Prostate gland (tissue), 2 donors: Measurements from ENCODE around the gene CALML3. TPM values are rescaled to one million over a fixed set of nuclear protein-coding genes. Genes with fewer than 3 reads are reported as not detected.
A peak's percentile ranks its signal among the peaks of the same experiment; 100 is the strongest.

Source experiments
- DNase-seq: peaks from one replicate; pipeline ENCODE4 v3.0.0-alpha.2; 2019; ENCODE audit warnings: low spot score
- H3K27ac ChIP-seq, 2 donors: fragments of 200-600 bp; sonication (generic); 2 replicates each; pipeline ENCODE4 v1.5.1; 2017 to 2019
- H3K27me3 ChIP-seq: fragments of 200-600 bp; sonication (generic); replicated peaks from 2 replicates; pipeline ENCODE4 v1.5.1; 2019; ENCODE audit not compliant: insufficient read depth
- H3K36me3 ChIP-seq, 2 donors: fragments of 200-600 bp; sonication (generic); 1 replicate in 1 of 2; 2 replicates in 1 of 2; pipeline versions ENCODE4 v1.5.1 to v1.8.1; 2017 to 2019
- H3K4me1 ChIP-seq: fragments of 200-600 bp; sonication (generic); replicated peaks from 2 replicates; pipeline ENCODE4 v1.5.1; 2019
- H3K4me3 ChIP-seq, 2 donors: fragments of 200-600 bp; sonication (generic); 2 replicates each; pipeline ENCODE4 v1.5.1; 2017 to 2019
- H3K9me3 ChIP-seq: fragments of 200-600 bp; sonication (generic); 2 replicates; pipeline ENCODE4 v1.5.1; 2017
- CTCF ChIP-seq, 4 experiments: fragments of 200-600 bp in 2 of 4; fragments of 450-650 bp in 2 of 4; sonication (generic) in 2 of 4; IDR thresholded peaks; 1 replicate in 3 of 4; 2 replicates in 1 of 4; pipeline ENCODE4 v1.5.1; 2016 to 2019; ENCODE audit warnings: antibody characterized with exemption in 4 of 4, mild to moderate bottlenecking in 2 of 4, moderate library complexity in 2 of 4
- POLR2A ChIP-seq: fragments of 450-650 bp; IDR thresholded peaks from one replicate; pipeline ENCODE4 v1.6.1; 2016; ENCODE audit warnings: antibody characterized with exemption, mild to moderate bottlenecking
- POLR2AphosphoS5 ChIP-seq: sonication (generic); formaldehyde crosslinking; IDR thresholded peaks from one replicate; pipeline ENCODE4 v1.6.1; 2017; ENCODE audit warnings: antibody characterized with exemption
- WGBS: methylation state at CpG from one replicate; pipeline ENCODE4 v1.1.5; 2018; 5-methylcytosine and 5-hydroxymethylcytosine counted together
- intact Hi-C: fragments of 100-400 bp; cut with DNase I; formaldehyde crosslinking; loops from one replicate; pipeline ENCODE4 v1.14.2; 2022
- total RNA-seq, 2 donors: library from RNA; depleted of rRNA; stranded (reverse); fragments of >200 nt; gene quantifications; one replicate each; pipeline ENCODE4 v1.1.0, GENCODE V29; 2016

CALML3 gene
- total RNA-seq, 2 donors from 2014 or later: 1.6 to 8.0 TPM

- TF ChIP-seq CTCF (IDR thresholded peaks at IDR 0.05) (peak in 1 of 4 experiments; percentile 9), POLR2AphosphoS5 (peak; percentile 93), POLR2A (peak; percentile 36)
- DNase-seq: peak; percentile 93
- Histone ChIP-seq H3K27ac (peak overlapping the region; percentile 91 to 92), H3K4me3 (no peak overlapping the region), H3K36me3 (no peaks in the 10 kb centered on the region), H3K9me3 (no peaks in the 10 kb centered on the region), H3K27me3 (no peaks in the 10 kb centered on the region), H3K4me1 (peaks cover 55% of the 10 kb centered on the region)
- 44% methylated on average over 7 of the region's 7 CpGs for WGBS
- intact Hi-C loops: no loop called here
Measured at GRCh38 chr10:5546891-5547680, 22.3 kb downstream of the CALML3 start.

- DNase-seq: no peak
- WGBS: 16% methylated on average over 4 of the region's 4 CpGs
Measured at GRCh38 chr10:5547681-5547930, 22.8 kb downstream of the CALML3 start.

GRCh38 chr10:5547931-5548660 is 23.3 kb downstream of the CALML3 start:
- H3K27me3 ChIP-seq: no peaks in the 10 kb centered on the region
- peak overlapping the region; percentile 91 to 92 for H3K27ac ChIP-seq
- no peaks in the 10 kb centered on the region for H3K9me3 ChIP-seq
- intact Hi-C loops: no loop called here
- no peaks in the 10 kb centered on the region for H3K36me3 ChIP-seq
- TF ChIP-seq POLR2A (no peak), CTCF (IDR thresholded peaks at IDR 0.05) (no peak), POLR2AphosphoS5 (peak; percentile 84)
- WGBS: 33% methylated on average over 16 of the region's 16 CpGs
- H3K4me1 ChIP-seq: peaks cover 59% of the 10 kb centered on the region
- DNase-seq: peak; percentile 86
- peak overlapping the region in 1 of 2 donors; percentile 14 for H3K4me3 ChIP-seq

More at GRCh38 chr10:5547681-5547930, 22.8 kb downstream of the CALML3 start:
- Histone ChIP-seq H3K9me3 (no peaks in the 10 kb centered on the region), H3K27ac (peak overlapping the region; percentile 91 to 92), H3K27me3 (no peaks in the 10 kb centered on the region), H3K4me3 (peak overlapping the region in 1 of 2 donors; percentile 14), H3K36me3 (no peaks in the 10 kb centered on the region), H3K4me1 (peaks cover 59% of the 10 kb centered on the region)
- intact Hi-C loops: no loop called here
- no peak for TF ChIP-seq CTCF (IDR thresholded peaks at IDR 0.05)
- TF ChIP-seq POLR2AphosphoS5: no peak
- no peak for TF ChIP-seq POLR2A

GRCh38 chr10:5549462-5550249 is 24.9 kb downstream of the CALML3 start:
- no peaks in the 10 kb centered on the region for H3K27me3 ChIP-seq
- TF ChIP-seq CTCF (IDR thresholded peaks at IDR 0.05): no peak
- no peak for TF ChIP-seq POLR2A
- TF ChIP-seq POLR2AphosphoS5: no peak
- H3K36me3 ChIP-seq: no peaks in the 10 kb centered on the region
- no peak for DNase-seq
- no peaks in the 10 kb centered on the region for H3K9me3 ChIP-seq
- 95% methylated on average over 16 of the region's 16 CpGs for WGBS
- intact Hi-C loops: loop anchor here (10.0 kb wide), 1 partner anchor 65 kb away; no protein-coding TSS in a partner anchor
- peaks cover 64% of the 10 kb centered on the region for H3K4me1 ChIP-seq
- H3K4me3 ChIP-seq: no peak overlapping the region
- H3K27ac ChIP-seq: peak overlapping the region; percentile 91 to 92
